H1 (cell line): ENCODE results near the gene ZNF362. TPM values are rescaled to one million over a fixed set of nuclear protein-coding genes. Genes with fewer than 3 reads are reported as not detected.

ENCODE experiments used
- CTCF ChIA-PET: fragments of 300-600 bp; sonication (Branson Sonifier 250); formaldehyde crosslinking; loops from one replicate; lab custom pipeline; 2021; ENCODE audit not compliant: partially characterized antibody; lab: Charles Lee
- POLR2A ChIA-PET: fragments of 300-600 bp; sonication (Branson Sonifier 250); formaldehyde crosslinking; loops from one replicate; lab custom pipeline; 2021; ENCODE audit warnings: inconsistent platforms; ENCODE audit not compliant: partially characterized antibody; lab: Charles Lee
- DNase-seq, 2 experiments: peaks; one replicate each; pipeline versions ENCODE4 v3.0.0 to v3.0.0-alpha.2; 2010 to 2022; ENCODE audit warnings: low spot score in 2 of 2, low read depth in 1 of 2, mixed read lengths in 1 of 2
- FAIRE-seq: peaks from 2 replicates; lab custom pipeline; 2011; peaks lifted over from hg19 to GRCh38; lab: Jason Lieb, UNC
- H2AFZ ChIP-seq: 2 replicates; pipeline ENCODE4 v1.8.1; 2012; ENCODE audit warnings: low read length, inconsistent platforms
- H2AK5ac ChIP-seq: 2 replicates; pipeline ENCODE4 v1.6.1; 2013; ENCODE audit warnings: low read depth, low read length
- H2BK120ac ChIP-seq: replicated peaks from 2 replicates; pipeline ENCODE3; 2013; ENCODE audit warnings: low read depth, low read length, inconsistent platforms
- H2BK12ac ChIP-seq: 2 replicates; pipeline ENCODE4 v1.6.1; 2013; ENCODE audit warnings: low read depth, low read length
- H2BK15ac ChIP-seq: 2 replicates; pipeline ENCODE4 v1.6.1; 2013; ENCODE audit warnings: low read length
- H2BK20ac ChIP-seq: 2 replicates; pipeline ENCODE4 v1.6.1; 2013; ENCODE audit warnings: low read length
- H2BK5ac ChIP-seq: 2 replicates; pipeline ENCODE4 v1.6.1; 2013; ENCODE audit warnings: low read depth, low read length
- H3K14ac ChIP-seq: 2 replicates; pipeline ENCODE4 v1.6.1; 2013; ENCODE audit warnings: inconsistent platforms; ENCODE audit not compliant: insufficient read length
- H3K18ac ChIP-seq: 2 replicates; pipeline ENCODE4 v1.6.1; 2013; ENCODE audit warnings: low read length; ENCODE audit errors: extremely low read depth
- H3K23ac ChIP-seq: 2 replicates; pipeline ENCODE4 v1.6.1; 2013; ENCODE audit warnings: inconsistent platforms; ENCODE audit not compliant: insufficient read length
- H3K23me2 ChIP-seq: 2 replicates; pipeline ENCODE4 v1.6.1; 2013; ENCODE audit warnings: low read depth, low read length
- H3K27ac ChIP-seq: 2 replicates; pipeline ENCODE4 v1.6.1; 2011; ENCODE audit warnings: low read depth, low read length, inconsistent platforms
- H3K27me3 ChIP-seq, 4 experiments: replicated peaks in 1 of 4; 1 replicate in 1 of 4; 2 replicates in 3 of 4; pipeline versions ENCODE4 v1.6.1 to v1.8.1; 2011 to 2013; ENCODE audit warnings: low read length in 3 of 4, mild to moderate bottlenecking in 3 of 4, inconsistent platforms in 2 of 4, mixed read lengths in 2 of 4, moderate library complexity in 1 of 4; ENCODE audit not compliant: control insufficient read depth in 3 of 4, insufficient read depth in 3 of 4; ENCODE audit errors: extremely low read depth in 1 of 4
- H3K36me3 ChIP-seq, 4 experiments: 2 replicates each; pipeline versions ENCODE4 v1.6.1 to v1.8.1; 2011 to 2013; ENCODE audit warnings: mild to moderate bottlenecking in 4 of 4, low read length in 3 of 4, moderate library complexity in 2 of 4, control low read depth in 1 of 4, inconsistent platforms in 1 of 4; ENCODE audit not compliant: insufficient read depth in 4 of 4, control insufficient read depth in 2 of 4
- H3K4ac ChIP-seq: replicated peaks from 2 replicates; pipeline ENCODE3; 2013; ENCODE audit warnings: low read length, low read depth, mixed read lengths, inconsistent platforms; ENCODE audit not compliant: insufficient read length
- H3K4me1 ChIP-seq, 4 experiments: replicated peaks in 1 of 4; 1 replicate in 1 of 4; 2 replicates in 3 of 4; pipeline versions ENCODE4 v1.6.1 to v1.8.1; 2011 to 2013; ENCODE audit warnings: low read length in 3 of 4, inconsistent platforms in 2 of 4, mixed read lengths in 1 of 4; ENCODE audit not compliant: insufficient read depth in 4 of 4, control insufficient read depth in 3 of 4
- H3K4me2 ChIP-seq, 2 experiments: 2 replicates each; pipeline versions ENCODE4 v1.6.1 to v1.8.1; 2011 to 2013; ENCODE audit warnings: low read depth in 2 of 2, low read length in 2 of 2, control low read depth in 1 of 2, inconsistent platforms in 1 of 2, mild to moderate bottlenecking in 1 of 2; ENCODE audit not compliant: insufficient read depth in 1 of 2
- H3K4me3 ChIP-seq, 4 experiments: fragments of 200-600, 300-600 bp in 1 of 4; sonication (generic), shearing (Covaris generic), sonication (Bioruptor Twin) in 1 of 4; 2 replicates each; pipeline versions ENCODE4 v1.5.1 to v1.8.1; 2011 to 2016; ENCODE audit warnings: low read length in 4 of 4, low read depth in 3 of 4, control low read depth in 2 of 4, inconsistent platforms in 2 of 4, mild to moderate bottlenecking in 2 of 4, mixed read lengths in 1 of 4, moderate library complexity in 1 of 4; ENCODE audit not compliant: insufficient read depth in 2 of 4; ENCODE audit errors: extremely low read depth in 1 of 4
- H3K56ac ChIP-seq: replicated peaks from 2 replicates; pipeline ENCODE3; 2013; ENCODE audit warnings: low read depth, mild to moderate bottlenecking, mixed read lengths, low read length, inconsistent platforms; ENCODE audit not compliant: insufficient read length
- H3K79me1 ChIP-seq: 2 replicates; pipeline ENCODE4 v1.6.1; 2013; ENCODE audit warnings: low read depth, low read length, control low read depth
- H3K79me2 ChIP-seq, 2 experiments: 2 replicates each; pipeline versions ENCODE4 v1.6.1 to v1.8.1; 2012 to 2013; ENCODE audit warnings: low read length in 2 of 2, mild to moderate bottlenecking in 2 of 2, inconsistent platforms in 1 of 2; ENCODE audit not compliant: insufficient read depth in 2 of 2, control insufficient read depth in 1 of 2
- H3K9ac ChIP-seq, 4 experiments: replicated peaks in 1 of 4; 1 replicate in 1 of 4; 2 replicates in 3 of 4; pipeline versions ENCODE4 v1.6.1 to v1.8.1; 2011 to 2013; ENCODE audit warnings: low read depth in 3 of 4, low read length in 3 of 4, control low read depth in 2 of 4, mild to moderate bottlenecking in 2 of 4, moderate library complexity in 2 of 4, inconsistent platforms in 1 of 4; ENCODE audit errors: extremely low read depth in 1 of 4
- H3K9me3 ChIP-seq, 2 experiments: 2 replicates each; pipeline versions ENCODE4 v1.6.1 to v1.8.1; 2012 to 2013; ENCODE audit warnings: mild to moderate bottlenecking in 2 of 2, moderate library complexity in 2 of 2, control low read depth in 1 of 2, inconsistent platforms in 1 of 2, low read depth in 1 of 2, low read length in 1 of 2, mixed read lengths in 1 of 2; ENCODE audit not compliant: insufficient read depth in 2 of 2
- H4K20me1 ChIP-seq, 2 experiments: replicated peaks in 1 of 2; 2 replicates each; pipeline versions ENCODE3 to v1.8.1; 2011 to 2013; ENCODE audit warnings: inconsistent platforms in 2 of 2, low read length in 2 of 2, mild to moderate bottlenecking in 1 of 2; ENCODE audit not compliant: insufficient read depth in 2 of 2, control insufficient read depth in 1 of 2
- H4K5ac ChIP-seq: 2 replicates; pipeline ENCODE4 v1.6.1; 2013; ENCODE audit warnings: low read length, low read depth, mixed read lengths, inconsistent platforms; ENCODE audit not compliant: insufficient read length
- H4K8ac ChIP-seq: 2 replicates; pipeline ENCODE4 v1.8.0; 2013; ENCODE audit warnings: mild to moderate bottlenecking, moderate library complexity, low read length, inconsistent platforms; ENCODE audit not compliant: insufficient read depth; ENCODE audit errors: extremely low read depth
- H4K91ac ChIP-seq: replicated peaks from 2 replicates; pipeline ENCODE3; 2013; ENCODE audit warnings: low read length, mixed read lengths, inconsistent platforms; ENCODE audit not compliant: insufficient read length
- RAD21 ChIP-seq, 2 experiments: IDR thresholded peaks in 1 of 2; conservative IDR thresholded peaks in 1 of 2; 2 replicates each; pipeline ENCODE4 v1.6.1; 2011; ENCODE audit warnings: low read depth in 2 of 2, low read length in 2 of 2, improper control_type of control experiment in 1 of 2, inconsistent platforms in 1 of 2, mild to moderate bottlenecking in 1 of 2, moderate library complexity in 1 of 2
- SP4 ChIP-seq: IDR thresholded peaks from 2 replicates; pipeline ENCODE4 v1.6.1; 2012; ENCODE audit warnings: low read length, inconsistent platforms
- WGBS, 2 experiments: shearing (Covaris generic) in 1 of 2; methylation state at CpG; one replicate each; pipeline versions ENCODE4 v1.1.6 to v1.1.7; 2013 to 2015; ENCODE audit warnings: low lambda C conversion rate in 2 of 2, mixed read lengths in 2 of 2, inconsistent platforms in 1 of 2, low coverage in 1 of 2, missing lambda C conversion rate in 1 of 2; ENCODE audit not compliant: insufficient replicate concordance in 2 of 2, insufficient coverage in 1 of 2, insufficient read length in 1 of 2; ENCODE audit errors: extremely low coverage in 1 of 2, missing lambda C conversion rate in 1 of 2; 5-methylcytosine and 5-hydroxymethylcytosine counted together
- polyA plus RNA-seq, 7 experiments: library from polyadenylated mRNA; depleted of rRNA in 3 of 7; stranded (reverse) in 5 of 7; unstranded in 2 of 7; fragments of >200 nt in 5 of 7; fragments of 200-250 nt in 2 of 7; gene quantifications; 1 replicate in 5 of 7; 2 replicates in 1 of 7; 4 replicates in 1 of 7; pipeline versions ENCODE4 v1.2.1 to v1.2.3, GENCODE V29; 2011 to 2013; ENCODE audit warnings: missing spikeins in 2 of 7, mixed read lengths in 2 of 7
- total RNA-seq: library from RNA; stranded (reverse); fragmentation: NEBNext Ultra II Directional; extraction: Animal tissue kit (Norgen Biotek cat#: 25700); gene quantifications from 2 replicates; pipeline ENCODE4 v1.2.1, GENCODE V29; 2021

ZNF362 gene
- total and polyA plus RNA-seq, 2 of the 8 experiments (the other 6 are each of a cell fraction or from before 2014, with no cell fraction given): 24.2 to 27.8 TPM

DNA sequence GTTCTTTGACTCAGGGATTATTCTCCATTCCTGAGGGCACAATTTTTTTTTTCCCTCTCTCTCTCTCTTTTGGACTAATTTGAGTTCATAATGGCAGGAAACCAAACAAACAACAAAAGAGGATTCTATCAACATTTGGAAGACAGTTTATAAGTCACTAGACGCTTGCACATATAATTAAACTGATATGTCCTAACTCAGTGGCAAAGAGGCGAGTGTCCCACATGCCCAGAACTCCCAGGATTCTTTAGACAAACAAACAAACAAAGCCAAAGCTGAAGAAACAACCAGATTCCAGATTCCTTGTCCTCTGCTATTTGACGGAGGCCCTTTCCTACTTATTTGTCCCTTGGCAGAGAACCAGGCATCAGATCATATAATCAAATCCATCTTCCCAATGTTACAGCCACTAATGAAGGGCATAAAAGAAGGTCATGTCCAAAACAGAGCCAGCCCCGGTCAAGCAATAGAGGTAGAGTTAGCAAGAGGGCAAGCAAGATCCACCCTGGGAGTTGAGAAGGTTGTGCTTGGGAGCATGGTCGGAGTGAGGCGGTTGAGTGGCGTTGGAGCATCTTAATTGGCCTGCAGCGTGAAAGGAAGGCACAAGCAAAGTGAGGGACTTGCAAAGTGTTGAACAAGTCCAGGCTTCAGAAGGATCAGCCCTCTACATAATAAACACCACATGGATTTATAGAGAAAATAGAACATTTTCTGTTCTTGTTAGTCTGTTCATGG, 30.3 kb downstream of the ZNF362 start:
- no peaks in the 10 kb centered on the region for H3K79me1 ChIP-seq
- no peak overlapping the region for H2BK20ac ChIP-seq
- no peaks in the 10 kb centered on the region for H3K27me3 ChIP-seq
- no peak overlapping the region for H2BK120ac ChIP-seq
- H3K9me3 ChIP-seq: no peaks in the 10 kb centered on the region
- CTCF ChIA-PET: interaction anchor here (0.7 to 2.2 kb wide), 4 partner anchors 9 to 779 kb away, joined by 3 to 9 read pairs (median 4); no protein-coding TSS in a partner anchor
- no peaks in the 10 kb centered on the region for H3K4me1 ChIP-seq
- H3K4me2 ChIP-seq: no peak overlapping the region
- no peak overlapping the region for H2BK15ac ChIP-seq
- no peak overlapping the region for H4K91ac ChIP-seq
- no peak overlapping the region for H3K18ac ChIP-seq
- no peak overlapping the region for H2AFZ ChIP-seq
- POLR2A ChIA-PET: no interaction called here
- no peak overlapping the region for H3K23ac ChIP-seq
- no peak overlapping the region for H4K5ac ChIP-seq
- peaks cover 4 to 8% (median 6%) of the 10 kb centered on the region in 4 experiments; a peak in 7 of 8 replicates for H3K36me3 ChIP-seq
- H2BK5ac ChIP-seq: no peak overlapping the region
- WGBS, 2 experiments: 87% methylated on average over 8 of the region's 8 CpGs; no CpG with 5 or more reads in 1 of the 2 experiments
- DNase-seq: no peak
- no peak overlapping the region for H3K27ac ChIP-seq
- H4K8ac ChIP-seq: no peak overlapping the region
- no peak for FAIRE-seq
- H2AK5ac ChIP-seq: no peak overlapping the region
- no peak overlapping the region for H2BK12ac ChIP-seq
- TF ChIP-seq SP4: no peak
- TF ChIP-seq RAD21 (IDR thresholded peaks at IDR 0.05 in 1 of 2, conservative IDR thresholded peaks at IDR 0.05 in 1 of 2; ENCODE audit: low read depth in 2 of 2, low read length in 2 of 2): no peak
- H3K9ac ChIP-seq: no peak overlapping the region
- no peak overlapping the region for H3K4me3 ChIP-seq
- no peak overlapping the region for H3K14ac ChIP-seq
- H3K23me2 ChIP-seq: no peaks in the 10 kb centered on the region
- no peak overlapping the region for H3K4ac ChIP-seq
- H3K56ac ChIP-seq: no peak overlapping the region
- no peaks in the 10 kb centered on the region for H3K79me2 ChIP-seq
- peaks cover 0 to 3% of the 10 kb centered on the region in 2 experiments for H4K20me1 ChIP-seq
